ENCODE results near the gene EFL1.

EFL1 gene

GRCh38 chr15:82130248-82130647, 132.3 kb downstream of the EFL1 start:
- H3K4me3 ChIP-seq (ENCODE audit: low read depth, low read length), result no peak overlapping the region
- TF ChIP-seq ZIC2 (tag by site-specific recombination; IDR thresholded peaks at IDR 0.05), result no peak
- TF ChIP-seq ZBTB20 (tag by site-specific recombination; IDR thresholded peaks at IDR 0.05), result no peak
- TF ChIP-seq ZBTB17 (tag by site-specific recombination; IDR thresholded peaks at IDR 0.05), result no peak
- peaks cover 5 to 19% of the 10 kb centered on the region in 2 experiments for H3K36me3 ChIP-seq (ENCODE audit: control insufficient read depth in 2 of 2, insufficient read depth in 1 of 2, low read length in 2 of 2)
- H3K27ac ChIP-seq (ENCODE audit: extremely low read depth, low read depth, low read length), result no peak overlapping the region
- H3K4me1 ChIP-seq (ENCODE audit: control insufficient read depth, insufficient read depth, low read length), result peaks cover 10% of the 10 kb centered on the region; the same call in 1 of the 2 replicates
- no peaks in the 10 kb centered on the region for H3K9me3 ChIP-seq (ENCODE audit: control insufficient read depth, insufficient read depth, low read depth, low read length)
- POLR2A ChIA-PET, result no interaction called here
- CTCF ChIA-PET, result interaction anchor here (1.0 to 2.5 kb wide), 4 partner anchors 9 to 720 kb away, joined by 3 to 8 read pairs (median 5); no protein-coding TSS in a partner anchor

- CTCF ChIA-PET, result interaction anchor here (0.6 to 2.5 kb wide), 3 partner anchors 9 to 1274 kb away, joined by 3 to 8 read pairs (median 3); no protein-coding TSS in a partner anchor
- Histone ChIP-seq H3K4me3 (ENCODE audit: low read depth, low read length) (no peak overlapping the region), H3K4me1 (ENCODE audit: control insufficient read depth, insufficient read depth, low read length) (peaks cover 10% of the 10 kb centered on the region; the same call in 1 of the 2 replicates), H3K27ac (ENCODE audit: extremely low read depth, low read depth, low read length) (no peak overlapping the region), H3K36me3 (ENCODE audit: control insufficient read depth in 2 of 2, insufficient read depth in 1 of 2, low read length in 2 of 2) (peaks cover 3 to 19% of the 10 kb centered on the region in 2 experiments), H3K9me3 (ENCODE audit: control insufficient read depth, insufficient read depth, low read depth, low read length) (no peaks in the 10 kb centered on the region)
- POLR2A ChIA-PET, result no interaction called here
- TF ChIP-seq ZNF777 (tag by site-specific recombination; IDR thresholded peaks at IDR 0.05; ENCODE audit: borderline replicate concordance) (no peak), ZNF664 (tag by site-specific recombination; IDR thresholded peaks at IDR 0.05) (no peak), PRDM6 (tag by site-specific recombination; IDR thresholded peaks at IDR 0.05) (no peak), ZNF473 (tag by site-specific recombination; IDR thresholded peaks at IDR 0.05) (no peak), ZBTB21 (tag by site-specific recombination; IDR thresholded peaks at IDR 0.05) (no peak)
Measured at GRCh38 chr15:82129761-82130160, 132.8 kb downstream of the EFL1 start.

GRCh38 chr15:82129149-82129692, 133.3 kb downstream of the EFL1 start:
- H3K4me1 ChIP-seq (ENCODE audit: control insufficient read depth, insufficient read depth, low read length), result peaks cover 10% of the 10 kb centered on the region; the same call in 1 of the 2 replicates
- ChIA-PET POLR2A (no interaction called here), CTCF (interaction anchor here (0.6 to 2.5 kb wide), 3 partner anchors 10 to 1274 kb away, joined by 3 to 8 read pairs (median 3); no protein-coding TSS in a partner anchor)
- no peak overlapping the region for H3K4me3 ChIP-seq (ENCODE audit: low read depth, low read length)
- H3K27ac ChIP-seq (ENCODE audit: extremely low read depth, low read depth, low read length), result no peak overlapping the region
- H3K36me3 ChIP-seq (ENCODE audit: control insufficient read depth in 2 of 2, insufficient read depth in 1 of 2, low read length in 2 of 2), result peaks cover 0 to 14% of the 10 kb centered on the region in 2 experiments; a peak in 2 of 3 replicates
- no peaks in the 10 kb centered on the region for H3K9me3 ChIP-seq (ENCODE audit: control insufficient read depth, insufficient read depth, low read depth, low read length)
- TF ChIP-seq ZBTB10 (tag by site-specific recombination; IDR thresholded peaks at IDR 0.05) (no peak), ZNF157 (tag by site-specific recombination; IDR thresholded peaks at IDR 0.05) (no peak), PBX3 (CRISPR knock-in tag; IDR thresholded peaks at IDR 0.05) (no peak), ZBTB17 (tag by site-specific recombination; IDR thresholded peaks at IDR 0.05) (no peak), ZNF280C (tag by site-specific recombination; IDR thresholded peaks at IDR 0.05) (no peak), ZNF629 (tag by site-specific recombination; IDR thresholded peaks at IDR 0.05) (no peak), OSR2 (tag by site-specific recombination; IDR thresholded peaks at IDR 0.05) (no peak), ZBTB11 (tag by site-specific recombination; conservative IDR thresholded peaks at IDR 0.05; ENCODE audit: low read depth) (no peak)
